RWPE1 (cell line): ENCODE results near the gene SLITRK4.
A peak's percentile ranks its signal among the peaks of the same experiment; 100 is the strongest.

Experiments
- CTCF ChIA-PET: fragments of 350-600 bp; sonication (Branson Sonifier 250); formaldehyde crosslinking; extraction: SDS; loops from one replicate; lab custom pipeline; 2021; lab: Yijun Ruan, JAX
- POLR2A ChIA-PET: fragments of 400-600 bp; formaldehyde crosslinking; extraction: SDS; loops from one replicate; lab custom pipeline; 2020; ENCODE audit warnings: antibody characterized with exemption; ENCODE audit not compliant: low non-redundant PET; lab: Yijun Ruan, JAX
- DNase-seq: peaks from one replicate; pipeline ENCODE4 v3.0.0; 2012; ENCODE audit warnings: low spot score
- H3K27ac ChIP-seq: fragments of 450-650 bp; 2 replicates; pipeline ENCODE4 v1.5.1; 2017
- CTCF ChIP-seq: fragments of 450-650 bp; conservative IDR thresholded peaks from 2 replicates; pipeline ENCODE4 v1.5.1; 2017; ENCODE audit warnings: low read depth, mild to moderate bottlenecking

SLITRK4 gene

GRCh38 chrX:143633461-143634308 is 2.2 kb downstream of the SLITRK4 start:
- POLR2A ChIA-PET, result no interaction called here
- CTCF ChIA-PET, result interaction anchor here (0.6 kb wide), 1 partner anchor 372 kb away, joined by 3 read pairs; no protein-coding TSS in a partner anchor
- no peak for DNase-seq
- no peak for TF ChIP-seq CTCF
- peak overlapping the region; percentile 16; the same call in 1 of the 2 replicates for H3K27ac ChIP-seq

GRCh38 chrX:143632625-143633410 is 3.1 kb downstream of the SLITRK4 start:
- CTCF ChIA-PET, result interaction anchor here (0.6 to 0.7 kb wide), 3 partner anchors 52 to 1681 kb away, joined by 3 read pairs; no protein-coding TSS in a partner anchor

GRCh38 chrX:143623657-143624056 is 12.2 kb downstream of the SLITRK4 start:
- no peak overlapping the region for H3K27ac ChIP-seq
- no peak for TF ChIP-seq CTCF
- DNase-seq, result no peak
- POLR2A ChIA-PET, result no interaction called here
- CTCF ChIA-PET, result no interaction called here

More at GRCh38 chrX:143632625-143633410, 3.1 kb downstream of the SLITRK4 start:
- H3K27ac ChIP-seq, result no peak overlapping the region
- no peak for DNase-seq
- POLR2A ChIA-PET, result no interaction called here
- TF ChIP-seq CTCF, result no peak

GRCh38 chrX:143621276-143621675 is 14.6 kb downstream of the SLITRK4 start:
- no peak overlapping the region for H3K27ac ChIP-seq
- POLR2A ChIA-PET, result no interaction called here
- no peak for TF ChIP-seq CTCF
- CTCF ChIA-PET, result no interaction called here
- no peak for DNase-seq

- TF ChIP-seq CTCF, result no peak
- POLR2A ChIA-PET, result no interaction called here
- CTCF ChIA-PET, result no interaction called here
- H3K27ac ChIP-seq, result no peak overlapping the region
- DNase-seq, result no peak
Measured at GRCh38 chrX:143615851-143616250, 20.1 kb downstream of the SLITRK4 start.

- no peak for DNase-seq
- ChIA-PET POLR2A (no interaction called here), CTCF (no interaction called here)
- TF ChIP-seq CTCF, result no peak
- H3K27ac ChIP-seq, result no peak overlapping the region
Measured at GRCh38 chrX:143601809-143602208, 34.1 kb downstream of the SLITRK4 start.
